ENCODE data around the gene KIAA0753. TPM values are rescaled to one million over a fixed set of nuclear protein-coding genes. Genes with fewer than 3 reads are reported as not detected.

The KIAA0753 gene
- total and polyA plus RNA-seq, 9 donors = 12.1 to 32.3 (median 19.2) TPM

DNA sequence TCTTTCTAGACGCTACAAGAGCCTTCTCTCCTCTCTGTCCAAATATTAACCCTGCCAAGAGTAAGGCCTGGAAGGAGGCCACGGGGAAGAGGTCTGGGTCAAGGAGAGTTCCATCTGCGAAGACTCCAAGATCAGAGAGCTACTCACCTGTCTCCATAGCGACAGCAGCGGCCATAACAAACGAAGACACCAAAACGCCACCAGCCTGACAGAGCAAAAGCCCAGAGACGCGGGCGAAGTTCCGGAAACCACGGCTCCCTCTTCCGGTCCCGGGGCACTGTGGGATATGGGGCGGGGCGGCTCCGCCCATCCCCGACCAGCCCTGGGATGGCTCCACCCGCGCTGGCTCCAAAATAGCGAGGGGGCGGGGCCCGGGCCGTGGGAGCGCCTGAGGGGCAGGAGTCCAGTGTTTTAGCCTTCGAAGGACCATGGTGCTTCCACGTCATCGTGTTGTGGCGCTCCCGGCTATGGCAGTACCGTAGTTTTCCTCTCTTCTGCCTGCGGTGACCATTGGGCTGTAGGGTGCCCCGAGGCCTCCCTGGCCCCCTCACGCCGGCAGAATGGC lies 10.9 kb upstream of the KIAA0753 start, which contains the start of the genes C17orf100 and MED31:
Gene C17orf100, plus strand, starts transcription at position 409 of the 565 bp plus-strand sequence. Its CDS starts 152 bp downstream, at position 561.
Gene MED31, minus strand, starts transcription at position 252 of the 565 bp plus-strand sequence. Its CDS starts 77 bp downstream, at position 175.
- no peaks in the 10 kb centered on the region for H3K27me3 ChIP-seq
- peak; percentile 92 to 97 (median 95) for DNase-seq
- no peak for TF ChIP-seq CTCF (IDR thresholded peaks at IDR 0.05)
- no peak for TF ChIP-seq EP300 (IDR thresholded peaks at IDR 0.05)
- peak; percentile 48 for TF ChIP-seq POLR2A (IDR thresholded peaks at IDR 0.05)
- WGBS, 3 donors = 1 to 4% (median 2%) methylated on average over 14 to 35 of the region's 35 CpGs
- no peaks in the 10 kb centered on the region for H3K9me3 ChIP-seq
- peak within 1 kb of the TSS; percentile 86 for H3K4me3 ChIP-seq
- H3K27ac ChIP-seq = peak within 1 kb of the TSS in 1 of 2 donors; percentile 60
- peaks cover 6% of the 10 kb centered on the region for H3K4me1 ChIP-seq (ENCODE audit: insufficient read depth)
- no peaks in the 10 kb centered on the region for H3K36me3 ChIP-seq
- intact Hi-C loops (cut with DNase I) = no loop called here

- Histone ChIP-seq H3K9me3 (no peaks in the 10 kb centered on the region), H3K4me3 (no peak overlapping the region), H3K36me3 (no peaks in the 10 kb centered on the region), H3K27ac (no peak overlapping the region), H3K27me3 (no peaks in the 10 kb centered on the region), H3K4me1 (ENCODE audit: insufficient read depth) (peaks cover 4% of the 10 kb centered on the region)
- intact Hi-C loops (cut with DNase I) = no loop called here
- TF ChIP-seq EP300 (IDR thresholded peaks at IDR 0.05) (no peak), CTCF (IDR thresholded peaks at IDR 0.05) (no peak), POLR2A (IDR thresholded peaks at IDR 0.05) (no peak)
- DNase-seq = no peak
Measured at GRCh38 chr17:6648181-6648580, 7.7 kb upstream of the KIAA0753 start.

DNA sequence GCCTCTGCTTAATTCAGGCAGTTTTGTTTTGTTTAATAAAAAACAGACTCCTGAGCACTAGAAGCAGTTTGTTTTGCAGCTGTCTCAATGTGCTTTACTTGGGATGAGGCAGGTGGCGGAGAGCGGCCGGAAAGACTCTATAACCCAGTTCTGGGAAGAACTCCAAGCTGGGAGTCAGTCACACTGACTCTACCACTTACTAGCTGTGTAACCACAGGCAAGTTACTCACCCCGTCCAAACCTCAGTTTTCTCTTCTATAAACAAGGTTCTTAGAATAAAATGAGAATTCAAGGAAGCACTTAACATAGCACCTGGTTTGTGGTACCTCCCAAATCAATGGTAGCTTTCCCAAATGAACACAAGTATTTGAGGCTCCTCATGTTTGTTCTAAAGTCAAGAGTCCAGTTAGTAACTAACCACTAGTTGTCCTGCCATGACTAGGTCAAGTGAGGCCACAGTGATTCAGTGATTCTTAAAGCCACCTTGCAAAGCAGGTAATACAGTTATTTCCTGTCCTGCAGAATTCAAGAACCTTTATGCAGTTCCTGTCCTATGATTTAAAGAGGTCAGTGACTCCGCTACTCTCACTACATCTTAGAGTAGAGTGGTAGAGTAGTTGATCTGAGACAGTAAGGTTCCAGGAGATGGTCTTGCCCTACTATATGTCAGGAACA lies 3.1 kb upstream of the KIAA0753 start:
- intact Hi-C loops (cut with DNase I) = no loop called here
- no peak overlapping the region for H3K4me3 ChIP-seq
- H3K27ac ChIP-seq = no peak overlapping the region
- no peak for TF ChIP-seq CTCF (IDR thresholded peaks at IDR 0.05)
- no peak for TF ChIP-seq EP300 (IDR thresholded peaks at IDR 0.05)
- TF ChIP-seq POLR2A (IDR thresholded peaks at IDR 0.05) = no peak
- no peaks in the 10 kb centered on the region for H3K27me3 ChIP-seq
- H3K4me1 ChIP-seq (ENCODE audit: insufficient read depth) = peaks cover 12% of the 10 kb centered on the region
- no peak for DNase-seq
- no peaks in the 10 kb centered on the region for H3K36me3 ChIP-seq
- H3K9me3 ChIP-seq = no peaks in the 10 kb centered on the region
- 53 to 80% (median 77%) methylated on average over 5 of the region's 5 CpGs for WGBS, 3 donors

DNA sequence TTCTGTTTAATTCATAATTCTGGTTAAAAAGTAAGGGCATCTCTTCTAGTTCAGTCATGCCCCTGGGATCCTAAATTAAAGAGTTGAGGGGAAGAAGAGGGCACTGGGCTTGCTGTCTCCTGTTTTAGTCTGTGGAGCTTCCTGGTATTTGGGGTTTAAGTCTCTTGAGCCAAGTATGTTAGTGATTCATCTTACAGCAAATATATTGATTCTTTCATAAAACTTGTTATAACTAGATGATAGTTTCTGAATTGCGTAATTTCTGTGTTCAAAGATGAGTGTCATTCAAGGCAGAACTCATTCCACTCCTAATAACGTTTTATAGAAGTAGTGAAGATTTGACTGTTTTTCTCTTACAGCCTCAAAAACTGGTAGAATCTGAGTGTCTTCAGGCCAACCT lies 2.1 kb upstream of the KIAA0753 start:
- Histone ChIP-seq H3K27ac (no peak overlapping the region), H3K9me3 (no peaks in the 10 kb centered on the region), H3K36me3 (no peaks in the 10 kb centered on the region), H3K4me1 (ENCODE audit: insufficient read depth) (peaks cover 18% of the 10 kb centered on the region), H3K4me3 (no peak overlapping the region), H3K27me3 (no peaks in the 10 kb centered on the region)
- DNase-seq = no peak
- intact Hi-C loops (cut with DNase I) = no loop called here
- TF ChIP-seq POLR2A (IDR thresholded peaks at IDR 0.05) (no peak), EP300 (IDR thresholded peaks at IDR 0.05) (no peak), CTCF (IDR thresholded peaks at IDR 0.05) (no peak)
- 66 to 70% (median 68%) methylated on average over 2 of the region's 2 CpGs for WGBS, 3 donors
